ENCODE measurements around the gene TTC28.

GRCh38 chr22:28207281-28208030 lies 472.2 kb downstream of the TTC28 start:
- TF ChIP-seq CTCF (IDR thresholded peaks at IDR 0.05) = no peak
- TF ChIP-seq EP300 (IDR thresholded peaks at IDR 0.05) = no peak
- TF ChIP-seq POLR2A (IDR thresholded peaks at IDR 0.05; ENCODE audit: low read depth) = no peak
- TF ChIP-seq POLR2AphosphoS5 (IDR thresholded peaks at IDR 0.05) = no peak

Data from esophagus muscularis mucosa (tissue), 4 donors.